ENCODE measurements around the gene CEP95.
"Not testable (repeated sequence)": the region's sequence is repeated elsewhere in the genome, so short reads cannot be mapped to it uniquely, and the experiment has no call there.

DNA sequence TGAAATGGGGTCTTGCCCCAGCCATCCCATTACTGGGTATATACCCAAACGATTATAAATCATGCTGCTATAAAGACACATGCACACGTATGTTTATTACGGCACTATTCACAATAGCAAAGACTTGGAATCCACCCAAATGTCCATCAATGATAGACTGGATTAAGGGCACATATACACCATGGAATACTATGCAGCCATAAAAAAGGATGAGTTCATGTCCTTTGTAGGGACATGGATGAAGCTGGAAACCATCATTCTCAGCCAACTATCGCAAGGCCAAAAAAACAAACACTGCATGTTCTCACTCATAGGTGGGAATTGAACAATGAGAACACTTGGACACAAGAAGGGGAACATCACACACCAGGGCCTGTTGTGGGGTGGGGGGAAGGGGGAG, 70.2 kb downstream of the CEP95 start:
- TF ChIP-seq EZH2phosphoT487 (IDR thresholded peaks at IDR 0.05; ENCODE audit: borderline replicate concordance) = not testable (repeated sequence)
- TF ChIP-seq, protein P1, sequence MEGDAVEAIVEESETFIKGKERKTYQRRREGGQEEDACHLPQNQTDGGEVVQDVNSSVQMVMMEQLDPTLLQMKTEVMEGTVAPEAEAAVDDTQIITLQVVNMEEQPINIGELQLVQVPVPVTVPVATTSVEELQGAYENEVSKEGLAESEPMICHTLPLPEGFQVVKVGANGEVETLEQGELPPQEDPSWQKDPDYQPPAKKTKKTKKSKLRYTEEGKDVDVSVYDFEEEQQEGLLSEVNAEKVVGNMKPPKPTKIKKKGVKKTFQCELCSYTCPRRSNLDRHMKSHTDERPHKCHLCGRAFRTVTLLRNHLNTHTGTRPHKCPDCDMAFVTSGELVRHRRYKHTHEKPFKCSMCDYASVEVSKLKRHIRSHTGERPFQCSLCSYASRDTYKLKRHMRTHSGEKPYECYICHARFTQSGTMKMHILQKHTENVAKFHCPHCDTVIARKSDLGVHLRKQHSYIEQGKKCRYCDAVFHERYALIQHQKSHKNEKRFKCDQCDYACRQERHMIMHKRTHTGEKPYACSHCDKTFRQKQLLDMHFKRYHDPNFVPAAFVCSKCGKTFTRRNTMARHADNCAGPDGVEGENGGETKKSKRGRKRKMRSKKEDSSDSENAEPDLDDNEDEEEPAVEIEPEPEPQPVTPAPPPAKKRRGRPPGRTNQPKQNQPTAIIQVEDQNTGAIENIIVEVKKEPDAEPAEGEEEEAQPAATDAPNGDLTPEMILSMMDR (conservative IDR thresholded peaks at IDR 0.05; ENCODE audit: low read length) = not testable (repeated sequence)

All from Loucy (cell line).